CD4-positive, alpha-beta T cell treated with Interleukin-4 for 4 hours (primary cell): ENCODE results near the gene POP4.
"Not testable (repeated sequence)": the region's sequence is repeated elsewhere in the genome, so short reads cannot be mapped to it uniquely, and the experiment has no call there.

Experiments
- DNase-seq: peaks from one replicate; pipeline ENCODE4 v3.0.0-alpha.2; 2020

The POP4 gene

DNA sequence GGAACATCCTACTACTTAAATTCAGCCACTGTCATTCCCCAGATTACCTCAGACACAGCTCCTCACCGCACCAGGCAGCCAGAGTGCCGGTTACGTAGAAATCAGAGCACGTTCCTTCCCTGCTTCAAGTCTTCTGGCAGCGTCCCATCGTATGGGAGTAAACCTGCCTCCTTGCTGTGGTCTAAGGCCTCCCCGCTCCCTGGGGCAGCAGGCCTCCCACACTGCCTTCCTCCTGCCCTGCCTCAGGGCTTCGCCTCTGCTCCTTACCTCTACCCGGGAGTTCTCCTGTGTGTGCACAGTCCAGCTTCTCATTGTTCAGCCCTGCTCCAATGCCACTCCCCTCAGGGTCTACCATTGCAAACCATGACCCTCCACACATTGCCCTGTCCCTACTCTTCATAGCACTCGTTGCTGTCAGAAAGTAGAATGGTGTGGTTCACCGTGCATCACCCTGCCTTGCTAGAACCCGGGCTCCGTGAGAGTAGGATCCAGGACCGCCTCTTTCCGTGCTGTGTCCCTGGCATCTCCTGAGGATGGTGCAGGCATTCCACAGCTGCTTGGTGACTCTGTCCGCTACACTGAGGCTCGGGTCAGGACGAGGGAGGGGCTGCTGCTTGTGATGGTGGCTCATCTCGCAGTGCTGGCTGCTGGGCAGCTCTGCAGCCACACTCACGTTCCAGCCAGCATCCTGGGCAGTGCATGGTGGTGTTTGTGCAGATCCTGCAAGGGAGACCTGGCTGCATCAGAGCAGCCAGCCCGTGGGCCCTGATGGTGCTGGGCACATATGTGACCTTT lies 6.9 kb downstream of the POP4 start:
- DNase-seq, result no peak

GRCh38 chr19:29614046-29614445 lies 8.0 kb downstream of the POP4 start:
- no peak for DNase-seq

DNA sequence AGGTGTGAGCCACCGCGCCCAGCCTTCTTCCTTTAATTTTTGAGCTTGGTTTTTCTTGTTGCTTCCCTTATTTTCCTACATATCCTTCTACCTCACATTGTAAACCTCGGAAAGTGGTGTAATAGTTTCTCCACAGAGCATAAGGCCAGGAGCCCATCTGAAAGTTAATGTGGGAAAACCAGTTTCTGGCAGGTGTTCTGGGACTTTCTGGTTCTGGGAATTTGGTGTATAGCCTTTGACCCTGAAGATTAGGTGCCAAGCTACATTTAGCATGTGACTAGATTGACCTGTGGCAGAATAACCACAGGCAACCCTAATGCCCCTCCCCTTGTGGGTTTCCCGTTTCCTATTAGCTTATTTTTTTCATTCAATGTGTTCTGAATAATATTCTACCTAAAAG lies 8.7 kb downstream of the POP4 start:
- DNase-seq, result no peak

GRCh38 chr19:29615891-29616425 lies 9.9 kb downstream of the POP4 start:
- no peak for DNase-seq

GRCh38 chr19:29616541-29616940 lies 10.5 kb downstream of the POP4 start:
- no peak for DNase-seq

GRCh38 chr19:29617366-29618266 lies 11.5 kb downstream of the POP4 start:
- DNase-seq, result no peak

- no peak for DNase-seq
Measured at GRCh38 chr19:29618434-29618833, 12.4 kb downstream of the POP4 start.

- no peak for DNase-seq
Measured at GRCh38 chr19:29618871-29619270, 12.8 kb downstream of the POP4 start.

DNA sequence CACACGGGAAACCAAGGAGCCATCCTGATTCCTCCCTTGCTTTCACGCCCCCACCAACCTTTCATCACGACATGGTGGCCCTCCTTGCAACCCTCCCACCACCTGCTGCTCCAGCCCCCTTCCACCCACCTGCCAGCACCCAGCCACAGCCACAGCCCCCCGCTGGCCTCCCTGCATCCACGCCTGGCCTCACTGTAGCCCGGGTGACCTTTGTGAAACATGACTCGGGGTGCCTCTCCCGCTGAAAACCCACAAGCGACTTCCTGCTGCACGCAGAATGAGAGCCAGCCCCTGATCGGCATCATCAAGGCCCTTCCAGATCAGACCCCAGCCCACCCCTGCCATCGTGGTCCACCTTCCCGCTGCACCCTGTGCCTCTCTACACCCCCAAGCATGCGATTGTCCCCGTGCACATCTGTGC lies 14.9 kb downstream of the POP4 start:
- peak; percentile 32 for DNase-seq

- DNase-seq, result peak; percentile 20
Measured at GRCh38 chr19:29622166-29623070, 16.3 kb downstream of the POP4 start.

- peak; percentile 45 for DNase-seq
Measured at GRCh38 chr19:29623726-29624488, 17.8 kb downstream of the POP4 start.

DNA sequence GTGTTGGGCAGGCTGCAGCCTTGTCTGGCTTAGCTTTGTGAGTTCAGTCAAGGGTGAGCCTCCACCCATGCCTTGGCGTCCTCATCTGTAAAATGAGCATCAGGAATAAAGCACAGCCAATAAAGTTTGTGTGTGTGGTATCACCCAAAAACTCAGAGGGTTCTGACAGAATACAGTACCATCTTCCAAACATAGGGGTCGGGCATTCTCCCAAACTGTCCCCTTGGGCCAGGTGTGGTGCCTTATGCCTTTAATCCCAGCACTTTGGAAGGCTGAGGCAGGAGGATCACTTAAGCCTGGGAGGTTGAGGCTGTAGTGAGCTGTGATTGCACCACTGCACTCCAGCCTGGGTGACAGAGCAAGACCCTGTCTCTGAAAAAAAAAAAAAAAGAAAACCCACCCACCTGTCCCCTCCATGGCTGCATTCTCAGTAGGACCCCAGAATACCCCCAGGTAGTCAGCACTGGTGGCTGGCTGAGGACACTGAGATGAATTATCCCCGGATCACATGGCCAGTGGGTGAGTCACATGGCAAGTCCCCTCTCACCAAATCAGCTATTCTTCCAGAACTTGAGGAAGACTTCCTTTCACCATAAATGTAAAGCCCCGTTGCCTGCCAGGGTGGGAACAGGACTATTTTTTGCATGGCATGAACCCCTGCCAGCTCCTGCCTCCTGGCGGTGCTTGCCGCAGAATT lies 18.6 kb downstream of the POP4 start:
- DNase-seq, result no peak

- DNase-seq, result no peak
Measured at GRCh38 chr19:29625186-29625651, 19.1 kb downstream of the POP4 start.

- no peak for DNase-seq
Measured at GRCh38 chr19:29626386-29626785, 20.3 kb downstream of the POP4 start.

- DNase-seq, result not testable (repeated sequence)
Measured at GRCh38 chr19:29626832-29627231, 20.7 kb downstream of the POP4 start.

DNA sequence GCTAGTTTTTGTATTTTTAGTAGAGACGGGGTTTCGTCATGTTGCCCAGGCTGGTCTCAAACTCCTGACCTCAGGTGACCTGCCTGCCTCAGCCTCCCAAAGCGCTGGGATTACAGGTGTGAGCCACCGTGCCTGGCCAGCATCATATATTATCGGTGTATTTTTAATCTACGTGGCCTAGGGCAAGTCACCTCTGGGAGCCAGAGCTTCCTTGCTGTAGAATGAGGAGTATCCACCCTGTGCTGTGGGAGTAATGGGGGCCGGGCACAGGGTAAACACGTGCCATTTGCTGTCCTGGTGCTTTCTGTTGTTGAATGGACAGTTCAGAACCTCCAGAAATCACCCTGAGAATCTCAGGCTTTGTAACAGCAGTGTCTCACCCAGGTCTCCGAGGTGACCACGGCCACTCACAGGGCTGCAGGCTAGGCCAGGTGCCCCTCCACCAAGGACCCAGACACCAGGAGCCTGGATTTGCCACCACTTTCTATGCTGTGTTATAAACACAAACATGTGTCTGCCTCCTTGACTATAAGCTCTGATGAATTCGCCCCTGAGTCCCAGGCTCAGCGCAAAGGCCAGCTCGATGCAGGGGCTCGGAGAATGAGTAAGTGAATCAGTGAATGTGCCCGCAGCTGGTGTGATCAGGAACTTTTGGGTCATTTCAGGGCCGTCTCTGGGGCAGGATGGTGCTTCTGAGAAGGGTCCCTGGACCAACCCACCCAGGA lies 22.7 kb downstream of the POP4 start:
- no peak for DNase-seq

GRCh38 chr19:29629836-29630534 lies 23.9 kb downstream of the POP4 start:
- no peak for DNase-seq

DNA sequence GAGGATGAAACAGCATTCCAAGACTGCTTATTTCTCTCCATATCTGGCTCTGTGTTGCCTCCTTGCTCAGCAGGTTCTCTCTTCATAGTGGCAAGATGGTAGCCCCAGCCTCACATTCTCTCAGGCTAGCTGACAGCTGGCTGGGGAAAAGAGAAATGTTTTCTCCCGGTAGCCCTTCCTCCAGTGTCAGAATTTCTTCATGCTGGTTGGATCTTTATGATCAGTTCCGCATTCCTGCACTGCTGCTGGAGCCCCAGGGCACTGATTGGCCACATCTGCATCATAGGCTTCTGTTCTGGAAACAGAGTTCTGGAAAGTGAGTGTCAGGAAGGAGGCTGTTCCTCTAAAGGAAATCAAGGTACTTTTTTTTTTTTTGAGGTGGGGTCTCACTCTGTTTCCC lies 24.6 kb downstream of the POP4 start:
- DNase-seq, result no peak

DNA sequence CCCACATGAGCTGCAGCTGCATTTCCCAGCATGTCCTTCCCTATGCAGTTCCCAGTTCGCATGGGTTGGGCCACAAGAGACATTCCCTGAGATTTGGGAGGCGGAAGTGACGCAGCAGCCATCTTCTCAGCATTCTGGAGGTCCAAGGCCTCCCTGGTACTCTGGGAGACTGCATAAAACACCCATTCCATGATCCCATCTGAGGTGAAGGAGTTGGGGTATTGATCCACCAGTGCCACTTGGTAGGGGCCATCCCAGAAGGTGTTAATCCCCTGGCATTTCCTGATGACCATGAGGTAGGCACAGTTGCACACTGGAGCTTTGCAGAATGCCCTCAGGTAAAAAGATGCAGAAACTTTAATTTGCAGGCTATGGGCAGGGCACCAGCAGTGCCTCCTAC lies 25.4 kb downstream of the POP4 start:
- DNase-seq, result no peak

GRCh38 chr19:29634002-29634401 lies 27.9 kb downstream of the POP4 start:
- no peak for DNase-seq
